Measurements from ENCODE around the gene CKAP2L.

CKAP2L gene

GRCh38 chr2:112765251-112765650, 842 bp upstream of the CKAP2L start:
- Histone ChIP-seq H3K4me1 (ENCODE audit: control insufficient read depth in 2 of 2, insufficient read depth in 2 of 2, low read length in 2 of 2) (peaks cover 6 to 8% of the 10 kb centered on the region in 2 donors), H3K36me3 (ENCODE audit: control insufficient read depth in 2 of 2, insufficient read depth in 2 of 2, low read length in 2 of 2) (no peaks in the 10 kb centered on the region), H3K9me3 (ENCODE audit: control insufficient read depth in 2 of 2, low read length in 2 of 2) (no peaks in the 10 kb centered on the region), H3K4me3 (ENCODE audit: low read length in 2 of 2) (peak overlapping the region; percentile 84 to 87), H3K9ac (ENCODE audit: low read depth in 1 of 2, low read length in 2 of 2) (peak overlapping the region; percentile 66 to 69), H3K27me3 (ENCODE audit: control insufficient read depth in 2 of 2, insufficient read depth in 2 of 2, low read length in 2 of 2) (no peaks in the 10 kb centered on the region), H3K27ac (ENCODE audit: low read depth in 2 of 2, low read length in 2 of 2) (no peak overlapping the region)

GRCh38 chr2:112762276-112762675, 2.1 kb downstream of the CKAP2L start:
- Histone ChIP-seq H3K9me3 (ENCODE audit: control insufficient read depth in 2 of 2, low read length in 2 of 2) (no peaks in the 10 kb centered on the region), H3K9ac (ENCODE audit: low read depth in 1 of 2, low read length in 2 of 2) (no peak overlapping the region), H3K27ac (ENCODE audit: low read depth in 2 of 2, low read length in 2 of 2) (no peak overlapping the region), H3K4me3 (ENCODE audit: low read length in 2 of 2) (no peak overlapping the region), H3K36me3 (ENCODE audit: control insufficient read depth in 2 of 2, insufficient read depth in 2 of 2, low read length in 2 of 2) (no peaks in the 10 kb centered on the region), H3K27me3 (ENCODE audit: control insufficient read depth in 2 of 2, insufficient read depth in 2 of 2, low read length in 2 of 2) (no peaks in the 10 kb centered on the region), H3K4me1 (ENCODE audit: control insufficient read depth in 2 of 2, insufficient read depth in 2 of 2, low read length in 2 of 2) (peaks cover 5 to 6% of the 10 kb centered on the region in 2 donors)

GRCh38 chr2:112760149-112760548, 4.3 kb downstream of the CKAP2L start:
- Histone ChIP-seq H3K9ac (ENCODE audit: low read depth in 1 of 2, low read length in 2 of 2) (no peak overlapping the region), H3K4me3 (ENCODE audit: low read length in 2 of 2) (no peak overlapping the region), H3K27me3 (ENCODE audit: control insufficient read depth in 2 of 2, insufficient read depth in 2 of 2, low read length in 2 of 2) (no peaks in the 10 kb centered on the region), H3K36me3 (ENCODE audit: control insufficient read depth in 2 of 2, insufficient read depth in 2 of 2, low read length in 2 of 2) (peaks cover 0 to 2% of the 10 kb centered on the region in 2 donors), H3K4me1 (ENCODE audit: control insufficient read depth in 2 of 2, insufficient read depth in 2 of 2, low read length in 2 of 2) (peaks cover 5 to 6% of the 10 kb centered on the region in 2 donors), H3K9me3 (ENCODE audit: control insufficient read depth in 2 of 2, low read length in 2 of 2) (no peaks in the 10 kb centered on the region), H3K27ac (ENCODE audit: low read depth in 2 of 2, low read length in 2 of 2) (no peak overlapping the region)

GRCh38 chr2:112758711-112759110, 5.7 kb downstream of the CKAP2L start:
- Histone ChIP-seq H3K27ac (ENCODE audit: low read depth in 2 of 2, low read length in 2 of 2) (no peak overlapping the region), H3K27me3 (ENCODE audit: control insufficient read depth in 2 of 2, insufficient read depth in 2 of 2, low read length in 2 of 2) (no peaks in the 10 kb centered on the region), H3K4me1 (ENCODE audit: control insufficient read depth in 2 of 2, insufficient read depth in 2 of 2, low read length in 2 of 2) (peaks cover 0 to 2% of the 10 kb centered on the region in 2 donors), H3K9ac (ENCODE audit: low read depth in 1 of 2, low read length in 2 of 2) (no peak overlapping the region), H3K4me3 (ENCODE audit: low read length in 2 of 2) (no peak overlapping the region), H3K36me3 (ENCODE audit: control insufficient read depth in 2 of 2, insufficient read depth in 2 of 2, low read length in 2 of 2) (peaks cover 0 to 2% of the 10 kb centered on the region in 2 donors), H3K9me3 (ENCODE audit: control insufficient read depth in 2 of 2, low read length in 2 of 2) (no peaks in the 10 kb centered on the region)

- no peaks in the 10 kb centered on the region for H3K27me3 ChIP-seq (ENCODE audit: control insufficient read depth in 2 of 2, insufficient read depth in 2 of 2, low read length in 2 of 2)
- H3K36me3 ChIP-seq (ENCODE audit: control insufficient read depth in 2 of 2, insufficient read depth in 2 of 2, low read length in 2 of 2) = peaks cover 0 to 2% of the 10 kb centered on the region in 2 donors
- no peaks in the 10 kb centered on the region for H3K9me3 ChIP-seq (ENCODE audit: control insufficient read depth in 2 of 2, low read length in 2 of 2)
- H3K4me3 ChIP-seq (ENCODE audit: low read length in 2 of 2) = no peak overlapping the region
- no peak overlapping the region for H3K9ac ChIP-seq (ENCODE audit: low read depth in 1 of 2, low read length in 2 of 2)
- H3K4me1 ChIP-seq (ENCODE audit: control insufficient read depth in 2 of 2, insufficient read depth in 2 of 2, low read length in 2 of 2) = no peaks in the 10 kb centered on the region
- H3K27ac ChIP-seq (ENCODE audit: low read depth in 2 of 2, low read length in 2 of 2) = no peak overlapping the region
Measured at GRCh38 chr2:112757265-112757664, 7.1 kb downstream of the CKAP2L start.

GRCh38 chr2:112756207-112756606, 8.2 kb downstream of the CKAP2L start:
- H3K4me3 ChIP-seq (ENCODE audit: low read length in 2 of 2) = no peak overlapping the region
- no peaks in the 10 kb centered on the region for H3K9me3 ChIP-seq (ENCODE audit: control insufficient read depth in 2 of 2, low read length in 2 of 2)
- H3K4me1 ChIP-seq (ENCODE audit: control insufficient read depth in 2 of 2, insufficient read depth in 2 of 2, low read length in 2 of 2) = peaks cover 0 to 4% of the 10 kb centered on the region in 2 donors
- H3K27ac ChIP-seq (ENCODE audit: low read depth in 2 of 2, low read length in 2 of 2) = no peak overlapping the region
- no peak overlapping the region for H3K9ac ChIP-seq (ENCODE audit: low read depth in 1 of 2, low read length in 2 of 2)
- H3K27me3 ChIP-seq (ENCODE audit: control insufficient read depth in 2 of 2, insufficient read depth in 2 of 2, low read length in 2 of 2) = no peaks in the 10 kb centered on the region
- peaks cover 0 to 2% of the 10 kb centered on the region in 2 donors for H3K36me3 ChIP-seq (ENCODE audit: control insufficient read depth in 2 of 2, insufficient read depth in 2 of 2, low read length in 2 of 2)

- H3K27ac ChIP-seq (ENCODE audit: low read depth in 2 of 2, low read length in 2 of 2) = no peak overlapping the region
- peaks cover 0 to 2% of the 10 kb centered on the region in 2 donors for H3K36me3 ChIP-seq (ENCODE audit: control insufficient read depth in 2 of 2, insufficient read depth in 2 of 2, low read length in 2 of 2)
- no peaks in the 10 kb centered on the region for H3K27me3 ChIP-seq (ENCODE audit: control insufficient read depth in 2 of 2, insufficient read depth in 2 of 2, low read length in 2 of 2)
- H3K4me1 ChIP-seq (ENCODE audit: control insufficient read depth in 2 of 2, insufficient read depth in 2 of 2, low read length in 2 of 2) = peaks cover 0 to 6% of the 10 kb centered on the region in 2 donors
- H3K4me3 ChIP-seq (ENCODE audit: low read length in 2 of 2) = no peak overlapping the region
- no peak overlapping the region for H3K9ac ChIP-seq (ENCODE audit: low read depth in 1 of 2, low read length in 2 of 2)
- no peaks in the 10 kb centered on the region for H3K9me3 ChIP-seq (ENCODE audit: control insufficient read depth in 2 of 2, low read length in 2 of 2)
Measured at GRCh38 chr2:112755444-112755843, 9.0 kb downstream of the CKAP2L start.

GRCh38 chr2:112754564-112754963, 9.8 kb downstream of the CKAP2L start:
- H3K9me3 ChIP-seq (ENCODE audit: control insufficient read depth in 2 of 2, low read length in 2 of 2) = no peaks in the 10 kb centered on the region
- no peak overlapping the region for H3K27ac ChIP-seq (ENCODE audit: low read depth in 2 of 2, low read length in 2 of 2)

GRCh38 chr2:112752667-112753066, 11.7 kb downstream of the CKAP2L start:
- H3K9me3 ChIP-seq (ENCODE audit: control insufficient read depth in 2 of 2, low read length in 2 of 2) = no peaks in the 10 kb centered on the region
- peaks cover 0 to 2% of the 10 kb centered on the region in 2 donors for H3K36me3 ChIP-seq (ENCODE audit: control insufficient read depth in 2 of 2, insufficient read depth in 2 of 2, low read length in 2 of 2)
- no peak overlapping the region for H3K9ac ChIP-seq (ENCODE audit: low read depth in 1 of 2, low read length in 2 of 2)
- H3K4me1 ChIP-seq (ENCODE audit: control insufficient read depth in 2 of 2, insufficient read depth in 2 of 2, low read length in 2 of 2) = peaks cover 0 to 8% of the 10 kb centered on the region in 2 donors
- H3K4me3 ChIP-seq (ENCODE audit: low read length in 2 of 2) = no peak overlapping the region
- H3K27ac ChIP-seq (ENCODE audit: low read depth in 2 of 2, low read length in 2 of 2) = no peak overlapping the region
- no peaks in the 10 kb centered on the region for H3K27me3 ChIP-seq (ENCODE audit: control insufficient read depth in 2 of 2, insufficient read depth in 2 of 2, low read length in 2 of 2)

More at GRCh38 chr2:112754564-112754963, 9.8 kb downstream of the CKAP2L start:
- peaks cover 0 to 2% of the 10 kb centered on the region in 2 donors for H3K36me3 ChIP-seq (ENCODE audit: control insufficient read depth in 2 of 2, insufficient read depth in 2 of 2, low read length in 2 of 2)
- no peak overlapping the region for H3K9ac ChIP-seq (ENCODE audit: low read depth in 1 of 2, low read length in 2 of 2)
- peaks cover 0 to 8% of the 10 kb centered on the region in 2 donors for H3K4me1 ChIP-seq (ENCODE audit: control insufficient read depth in 2 of 2, insufficient read depth in 2 of 2, low read length in 2 of 2)
- no peak overlapping the region for H3K4me3 ChIP-seq (ENCODE audit: low read length in 2 of 2)
- no peaks in the 10 kb centered on the region for H3K27me3 ChIP-seq (ENCODE audit: control insufficient read depth in 2 of 2, insufficient read depth in 2 of 2, low read length in 2 of 2)

GRCh38 chr2:112751451-112752197, 12.8 kb downstream of the CKAP2L start:
- Histone ChIP-seq H3K9me3 (ENCODE audit: control insufficient read depth in 2 of 2, low read length in 2 of 2) (no peaks in the 10 kb centered on the region), H3K4me1 (ENCODE audit: control insufficient read depth in 2 of 2, insufficient read depth in 2 of 2, low read length in 2 of 2) (peaks cover 0 to 8% of the 10 kb centered on the region in 2 donors), H3K27me3 (ENCODE audit: control insufficient read depth in 2 of 2, insufficient read depth in 2 of 2, low read length in 2 of 2) (no peaks in the 10 kb centered on the region), H3K36me3 (ENCODE audit: control insufficient read depth in 2 of 2, insufficient read depth in 2 of 2, low read length in 2 of 2) (peaks cover 0 to 2% of the 10 kb centered on the region in 2 donors), H3K27ac (ENCODE audit: low read depth in 2 of 2, low read length in 2 of 2) (no peak overlapping the region), H3K9ac (ENCODE audit: low read depth in 1 of 2, low read length in 2 of 2) (no peak overlapping the region), H3K4me3 (ENCODE audit: low read length in 2 of 2) (no peak overlapping the region)

Measured in mucosa of rectum (tissue), 2 donors.